AG04450 (cell line): ENCODE data around the gene KRT75. TPM values are rescaled to one million over a fixed set of nuclear protein-coding genes. Genes with fewer than 3 reads are reported as not detected.
"Not testable (repeated sequence)": the region's sequence is repeated elsewhere in the genome, so short reads cannot be mapped to it uniquely, and the experiment has no call there.

Source experiments
- CTCF ChIA-PET: fragments of 300-600, 350-600 bp; formaldehyde crosslinking; extraction: SDS; loops from one replicate; lab custom pipeline; 2022; ENCODE audit warnings: antibody characterized with exemption, inconsistent platforms; lab: Charles Lee
- POLR2A ChIA-PET: fragments of 350-600 bp; formaldehyde crosslinking; extraction: SDS; loops from one replicate; lab custom pipeline; 2021; ENCODE audit warnings: antibody characterized with exemption, inconsistent platforms; lab: Yijun Ruan, JAX
- DNase-seq: peaks from one replicate; pipeline ENCODE4 v3.0.0-alpha.2; 2011; ENCODE audit warnings: low read depth, low spot score
- H3K27ac ChIP-seq: one replicate; pipeline ENCODE4 v1.5.1; 2012; ENCODE audit warnings: low read depth, low read length, control low read depth
- H3K27me3 ChIP-seq: one replicate; pipeline ENCODE4 v1.6.0; 2012; ENCODE audit warnings: low read length; ENCODE audit not compliant: control insufficient read depth, insufficient read depth
- H3K4me3 ChIP-seq: 2 replicates; pipeline ENCODE4 v1.5.1; 2011; ENCODE audit warnings: mild to moderate bottlenecking, low read depth, low read length, control low read depth
- H3K9me3 ChIP-seq: 2 replicates; pipeline ENCODE4 v1.5.1; 2012; ENCODE audit warnings: low read length; ENCODE audit not compliant: control insufficient read depth, insufficient read depth
- CTCF ChIP-seq: IDR thresholded peaks from 2 replicates; pipeline ENCODE4 v1.5.1; 2011; ENCODE audit warnings: low read depth, low read length, control low read depth, inconsistent platforms
- polyA plus RNA-seq: library from polyadenylated mRNA; depleted of rRNA; stranded (reverse); fragments of >200 nt; gene quantifications from 2 replicates; pipeline ENCODE4 v1.2.3, GENCODE V29; 2011

The KRT75 gene
- polyA plus RNA-seq, 1 experiment = not detected

GRCh38 chr12:52413202-52413601 is 21.0 kb downstream of the KRT75 start:
- DNase-seq = no peak
- ChIA-PET CTCF (no interaction called here), POLR2A (no interaction called here)
- H3K27ac ChIP-seq = no peak overlapping the region
- no peak for TF ChIP-seq CTCF
- peaks cover 2% of the 10 kb centered on the region for H3K27me3 ChIP-seq
- no peak overlapping the region for H3K4me3 ChIP-seq
- no peaks in the 10 kb centered on the region for H3K9me3 ChIP-seq

- CTCF ChIA-PET = interaction anchor here (0.5 kb wide), 1 partner anchor 451 kb away, joined by 5 read pairs; no protein-coding TSS in a partner anchor
- no peak overlapping the region for H3K4me3 ChIP-seq
- no peak for DNase-seq
- no peaks in the 10 kb centered on the region for H3K9me3 ChIP-seq
- peaks cover 5% of the 10 kb centered on the region for H3K27me3 ChIP-seq
- no peak overlapping the region for H3K27ac ChIP-seq
- TF ChIP-seq CTCF = no peak
- POLR2A ChIA-PET = no interaction called here
Measured at GRCh38 chr12:52411815-52412214, 22.4 kb downstream of the KRT75 start.

GRCh38 chr12:52410589-52411248 is 23.5 kb downstream of the KRT75 start:
- H3K27ac ChIP-seq, H3K9me3 ChIP-seq, DNase-seq, POLR2A ChIA-PET, H3K4me3 ChIP-seq, H3K27me3 ChIP-seq, CTCF ChIA-PET: not testable (repeated sequence)

- Histone ChIP-seq H3K9me3 (no peaks in the 10 kb centered on the region), H3K27ac (no peak overlapping the region), H3K27me3 (peaks cover 13% of the 10 kb centered on the region), H3K4me3 (no peak overlapping the region)
- POLR2A ChIA-PET = no interaction called here
- DNase-seq = no peak
- no peak for TF ChIP-seq CTCF
- CTCF ChIA-PET = no interaction called here
Measured at GRCh38 chr12:52407918-52408317, 26.3 kb downstream of the KRT75 start.

- ChIA-PET POLR2A (no interaction called here), CTCF (no interaction called here)
- TF ChIP-seq CTCF = no peak
- Histone ChIP-seq H3K9me3 (no peaks in the 10 kb centered on the region), H3K4me3 (no peak within 1 kb of the TSS), H3K27me3 (peaks cover 15% of the 10 kb centered on the region), H3K27ac (no peak within 1 kb of the TSS)
- DNase-seq = no peak
Measured at GRCh38 chr12:52405922-52406385, 28.2 kb downstream of the KRT75 start, which contains the start of gene KRT82. Gene KRT82 (minus strand): TSS chr12:52406335. CDS start chr12:52406277, 58 bp downstream.
